ENCODE results near the gene DGKZ. TPM values are rescaled to one million over a fixed set of nuclear protein-coding genes. Genes with fewer than 3 reads are reported as not detected.

DGKZ gene
- total RNA-seq, 4 donors from 2014 or later: 45.0 to 97.0 (median 54.3) TPM

GRCh38 chr11:46391578-46392420 is 44.5 kb downstream of the DGKZ start, which contains the start of gene CHRM4:
CHRM4 (minus strand) TSS chr11:46391776; CDS start chr11:46386557, 5,219 bp downstream.
- TF ChIP-seq, protein P1, sequence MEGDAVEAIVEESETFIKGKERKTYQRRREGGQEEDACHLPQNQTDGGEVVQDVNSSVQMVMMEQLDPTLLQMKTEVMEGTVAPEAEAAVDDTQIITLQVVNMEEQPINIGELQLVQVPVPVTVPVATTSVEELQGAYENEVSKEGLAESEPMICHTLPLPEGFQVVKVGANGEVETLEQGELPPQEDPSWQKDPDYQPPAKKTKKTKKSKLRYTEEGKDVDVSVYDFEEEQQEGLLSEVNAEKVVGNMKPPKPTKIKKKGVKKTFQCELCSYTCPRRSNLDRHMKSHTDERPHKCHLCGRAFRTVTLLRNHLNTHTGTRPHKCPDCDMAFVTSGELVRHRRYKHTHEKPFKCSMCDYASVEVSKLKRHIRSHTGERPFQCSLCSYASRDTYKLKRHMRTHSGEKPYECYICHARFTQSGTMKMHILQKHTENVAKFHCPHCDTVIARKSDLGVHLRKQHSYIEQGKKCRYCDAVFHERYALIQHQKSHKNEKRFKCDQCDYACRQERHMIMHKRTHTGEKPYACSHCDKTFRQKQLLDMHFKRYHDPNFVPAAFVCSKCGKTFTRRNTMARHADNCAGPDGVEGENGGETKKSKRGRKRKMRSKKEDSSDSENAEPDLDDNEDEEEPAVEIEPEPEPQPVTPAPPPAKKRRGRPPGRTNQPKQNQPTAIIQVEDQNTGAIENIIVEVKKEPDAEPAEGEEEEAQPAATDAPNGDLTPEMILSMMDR (IDR thresholded peaks at IDR 0.05; ENCODE audit: low read depth): no peak

- TF ChIP-seq, protein P1 (IDR thresholded peaks at IDR 0.05; ENCODE audit: low read depth): no peak
Measured at GRCh38 chr11:46392421-46393230, 45.4 kb downstream of the DGKZ start.

GRCh38 chr11:46393231-46393616 is 46.0 kb downstream of the DGKZ start:
- TF ChIP-seq, protein P1 (IDR thresholded peaks at IDR 0.05; ENCODE audit: low read depth): no peak

GRCh38 chr11:46393759-46394158 is 46.5 kb downstream of the DGKZ start:
- TF ChIP-seq, protein P1 (IDR thresholded peaks at IDR 0.05; ENCODE audit: low read depth): no peak

DNA sequence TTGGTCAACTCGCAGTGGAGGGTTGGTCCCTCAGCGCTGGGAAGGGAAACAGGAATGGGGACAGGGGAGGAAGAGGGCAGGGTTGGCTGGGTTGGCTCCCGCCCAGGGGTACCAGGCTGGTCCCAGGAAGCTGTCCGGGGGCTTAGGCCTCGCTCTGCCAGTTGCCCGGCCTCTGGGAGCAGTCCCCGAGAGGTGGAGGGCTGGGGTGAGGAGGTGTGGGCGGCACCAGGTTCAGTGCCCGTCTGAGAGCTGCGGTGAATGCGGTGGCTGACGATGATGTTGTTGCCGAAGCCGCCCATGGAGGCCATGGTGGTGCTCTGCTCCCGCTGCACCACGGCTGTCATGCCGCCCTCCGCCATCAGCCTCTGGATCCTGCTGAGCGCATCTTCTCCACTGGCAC is 50.3 kb downstream of the DGKZ start:
- TF ChIP-seq, protein P1 (IDR thresholded peaks at IDR 0.05; ENCODE audit: low read depth): no peak

DNA sequence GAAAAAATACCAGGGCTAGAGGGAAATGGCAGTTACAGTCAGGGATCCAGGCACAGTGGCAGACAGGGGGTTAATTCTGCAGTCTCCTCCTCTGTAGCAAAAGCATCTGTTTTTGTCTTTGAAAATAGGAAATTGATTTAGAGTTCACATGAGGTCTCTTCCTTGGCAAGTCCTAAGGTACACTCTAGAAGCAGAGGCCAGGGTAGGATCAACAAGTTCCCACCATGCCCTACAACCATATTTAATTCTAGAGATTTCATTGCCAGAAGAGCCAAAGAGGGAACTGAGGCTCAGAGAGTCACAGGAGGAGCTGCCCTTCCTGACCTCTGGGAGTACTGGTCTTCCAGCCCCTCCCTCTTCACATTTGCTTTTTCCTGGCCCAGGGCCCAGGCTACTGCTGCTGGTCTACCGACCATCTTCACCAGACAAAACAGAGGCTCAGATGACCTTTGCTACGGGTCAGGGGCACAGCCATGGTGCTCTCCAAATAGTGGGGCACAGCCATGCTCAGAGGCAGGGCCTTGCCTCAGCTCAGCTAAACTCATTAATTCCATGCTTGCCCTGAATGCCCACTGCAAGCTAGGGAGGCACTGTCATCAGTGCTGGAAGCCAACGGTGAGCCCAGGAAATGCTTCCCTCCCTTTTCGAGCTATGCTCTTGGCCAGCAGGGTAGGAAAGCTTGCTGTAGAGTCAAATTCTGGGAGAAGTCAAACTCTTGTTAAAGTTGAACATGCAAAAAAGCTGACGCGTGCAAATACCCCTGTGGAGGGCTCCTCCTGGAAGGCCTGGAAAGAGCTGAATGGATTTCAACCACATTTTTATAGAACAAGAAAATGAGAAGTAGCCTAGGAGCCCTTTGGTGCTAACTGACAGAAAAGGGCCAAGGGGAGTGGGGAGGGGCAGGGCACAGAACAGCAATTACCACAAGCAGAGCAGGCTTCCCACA is 56.0 kb downstream of the DGKZ start:
- TF ChIP-seq, protein P1 (IDR thresholded peaks at IDR 0.05; ENCODE audit: low read depth): no peak

Measured in subcutaneous adipose tissue (tissue), 4 donors.